CMK (cell line): ENCODE results near the gene KNDC1.
"Not testable (repeated sequence)": the region's sequence is repeated elsewhere in the genome, so short reads cannot be mapped to it uniquely, and the experiment has no call there.

ENCODE experiments used
- DNase-seq: peaks from one replicate; pipeline ENCODE4 v3.0.0-alpha.2; 2010; ENCODE audit warnings: low read depth

KNDC1 gene

GRCh38 chr10:133124357-133125211 is 35.4 kb upstream of the KNDC1 start:
- DNase-seq = no peak

- no peak for DNase-seq
These were observed 34.1 kb upstream of the KNDC1 start for GRCh38 chr10:133125901-133126300.

- DNase-seq = no peak
These were observed 33.4 kb upstream of the KNDC1 start for GRCh38 chr10:133126431-133127290.

- no peak for DNase-seq
These were observed 32.5 kb upstream of the KNDC1 start for GRCh38 chr10:133127291-133128125.

- no peak for DNase-seq
These were observed 31.6 kb upstream of the KNDC1 start for GRCh38 chr10:133128126-133129070.

- DNase-seq = no peak
These were observed 30.8 kb upstream of the KNDC1 start for GRCh38 chr10:133129071-133129858.

- no peak for DNase-seq
These were observed 30.0 kb upstream of the KNDC1 start for GRCh38 chr10:133129859-133130495.

GRCh38 chr10:133130602-133131001 is 29.4 kb upstream of the KNDC1 start:
- no peak for DNase-seq

GRCh38 chr10:133131053-133131452 is 29.0 kb upstream of the KNDC1 start:
- DNase-seq = no peak

- no peak for DNase-seq
These were observed 28.1 kb upstream of the KNDC1 start for GRCh38 chr10:133131734-133132472.

GRCh38 chr10:133132473-133133291 is 27.3 kb upstream of the KNDC1 start:
- DNase-seq = no peak

- DNase-seq = no peak
These were observed 26.4 kb upstream of the KNDC1 start for GRCh38 chr10:133133471-133134231.

GRCh38 chr10:133134411-133135115 is 25.5 kb upstream of the KNDC1 start:
- no peak for DNase-seq

- DNase-seq = no peak
These were observed 24.9 kb upstream of the KNDC1 start for GRCh38 chr10:133135116-133135465.

GRCh38 chr10:133137486-133138145 is 22.4 kb upstream of the KNDC1 start:
- DNase-seq = not testable (repeated sequence)

GRCh38 chr10:133139551-133140065 is 20.4 kb upstream of the KNDC1 start:
- no peak for DNase-seq
